HUDEP-2 (cell line): ENCODE measurements around the gene LILRB3.
"Not testable (repeated sequence)": the region's sequence is repeated elsewhere in the genome, so short reads cannot be mapped to it uniquely, and the experiment has no call there.

ENCODE experiments used
- DNase-seq, 76 experiments: peaks; one replicate each; lab custom pipeline; 2025; ENCODE audit not compliant: unreplicated experiment in 76 of 76; lab: John Stamatoyannopoulos, UW

Gene LILRB3

DNA sequence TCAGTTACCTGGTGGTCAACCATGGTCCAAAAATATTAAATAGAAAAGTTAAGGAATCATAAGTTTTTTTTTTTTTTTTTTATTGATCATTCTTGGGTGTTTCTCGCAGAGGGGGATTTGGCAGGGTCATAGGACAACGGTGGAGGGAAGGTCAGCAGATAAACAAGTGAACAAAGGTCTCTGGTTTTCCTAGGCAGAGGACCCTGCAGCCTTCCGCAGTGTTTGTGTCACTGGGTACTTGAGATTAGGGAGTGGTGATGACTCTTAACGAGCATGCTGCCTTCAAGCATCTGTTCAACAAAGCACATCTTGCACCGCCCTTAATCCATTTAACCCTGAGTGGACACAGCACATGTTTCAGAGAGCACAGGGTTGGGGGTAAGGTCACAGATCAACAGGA lies 8.6 kb downstream of the LILRB3 start:
- DNase-seq, result peak in 11 of 76 experiments; percentile 3 to 43 (median 20)

- DNase-seq, result no peak
Measured at GRCh38 chr19:54211235-54211634, 11.6 kb downstream of the LILRB3 start.

DNA sequence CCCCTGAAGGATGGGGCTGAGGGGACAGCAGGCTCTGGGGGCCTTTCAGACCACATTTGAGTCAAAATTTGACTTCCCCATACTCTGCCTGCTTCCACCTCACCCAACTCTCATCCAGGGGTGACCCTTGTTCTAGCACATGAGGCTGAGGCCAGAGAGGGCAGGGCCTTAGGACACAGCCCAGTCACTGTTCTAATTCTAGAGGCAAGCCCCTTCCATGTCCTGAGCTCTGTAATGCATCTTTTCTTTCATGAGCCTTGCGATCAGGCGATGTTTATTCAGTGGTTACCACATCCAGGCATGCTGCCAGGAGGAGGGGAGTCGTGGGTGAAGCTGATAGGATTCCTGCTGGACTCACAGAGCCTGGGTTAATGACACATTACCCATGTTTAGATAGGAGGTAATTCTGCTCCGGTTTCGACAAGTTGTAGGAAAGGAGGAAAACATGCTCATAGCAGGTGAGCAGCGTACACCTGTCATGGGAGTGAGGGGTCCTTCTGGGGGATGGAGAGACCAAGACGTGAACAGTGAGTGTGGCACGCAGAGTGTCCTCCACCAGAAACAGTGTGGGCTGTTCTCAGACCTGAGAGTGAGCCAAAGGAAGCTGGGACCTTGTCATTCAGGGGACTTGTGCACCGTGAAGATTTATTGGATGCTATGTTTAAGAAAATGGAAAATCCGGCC lies 12.9 kb downstream of the LILRB3 start:
- peak in 75 of 76 experiments; percentile 61 to 99 (median 95) for DNase-seq

- peak in 10 of 76 experiments; percentile 36 to 77 (median 55) for DNase-seq
Measured at GRCh38 chr19:54209058-54209810, 13.6 kb downstream of the LILRB3 start.

GRCh38 chr19:54208784-54209057 lies 14.1 kb downstream of the LILRB3 start:
- peak in 7 of 76 experiments; percentile 43 to 64 (median 55) for DNase-seq

- peak in 73 of 76 experiments; percentile 56 to 96 (median 82) for DNase-seq
Measured at GRCh38 chr19:54207983-54208783, 14.6 kb downstream of the LILRB3 start.

GRCh38 chr19:54207676-54207982 lies 15.2 kb downstream of the LILRB3 start:
- DNase-seq, result no peak

DNA sequence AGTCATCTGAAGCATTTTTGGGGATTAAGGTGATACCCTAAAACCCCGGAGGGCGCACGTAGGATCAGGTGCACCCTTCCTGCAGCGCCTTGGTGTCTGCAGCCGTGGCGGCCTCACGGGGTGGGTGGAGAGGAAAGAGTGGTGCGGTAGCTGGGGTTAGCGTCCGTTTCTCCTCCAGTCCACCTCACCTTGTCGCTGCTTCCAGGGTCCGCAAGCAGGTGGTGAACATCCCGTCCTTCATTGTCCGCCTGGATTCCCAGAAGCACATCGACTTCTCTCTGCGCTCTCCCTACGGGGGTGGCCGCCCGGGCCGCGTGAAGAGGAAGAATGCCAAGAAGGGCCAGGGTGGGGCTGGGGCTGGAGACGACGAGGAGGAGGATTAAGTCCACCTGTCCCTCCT lies 15.6 kb downstream of the LILRB3 start:
- not testable (repeated sequence) for DNase-seq

DNA sequence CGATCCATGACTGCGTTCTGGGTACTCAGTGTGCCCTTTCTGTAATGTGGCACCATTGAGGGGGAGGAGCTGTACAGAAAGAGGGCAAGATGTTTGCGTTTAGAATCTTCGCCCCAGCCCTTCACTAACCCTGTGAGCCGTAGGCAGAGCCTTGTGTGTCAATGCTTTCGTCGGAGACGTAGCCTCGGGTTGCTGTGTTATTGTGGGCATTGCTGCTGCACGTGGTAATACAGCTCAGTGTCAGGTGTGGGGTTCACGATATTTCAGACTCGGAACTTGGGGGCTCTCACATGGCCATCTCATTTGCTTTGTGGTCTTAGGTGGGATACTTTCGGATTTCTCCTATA lies 16.0 kb downstream of the LILRB3 start:
- no peak for DNase-seq

DNA sequence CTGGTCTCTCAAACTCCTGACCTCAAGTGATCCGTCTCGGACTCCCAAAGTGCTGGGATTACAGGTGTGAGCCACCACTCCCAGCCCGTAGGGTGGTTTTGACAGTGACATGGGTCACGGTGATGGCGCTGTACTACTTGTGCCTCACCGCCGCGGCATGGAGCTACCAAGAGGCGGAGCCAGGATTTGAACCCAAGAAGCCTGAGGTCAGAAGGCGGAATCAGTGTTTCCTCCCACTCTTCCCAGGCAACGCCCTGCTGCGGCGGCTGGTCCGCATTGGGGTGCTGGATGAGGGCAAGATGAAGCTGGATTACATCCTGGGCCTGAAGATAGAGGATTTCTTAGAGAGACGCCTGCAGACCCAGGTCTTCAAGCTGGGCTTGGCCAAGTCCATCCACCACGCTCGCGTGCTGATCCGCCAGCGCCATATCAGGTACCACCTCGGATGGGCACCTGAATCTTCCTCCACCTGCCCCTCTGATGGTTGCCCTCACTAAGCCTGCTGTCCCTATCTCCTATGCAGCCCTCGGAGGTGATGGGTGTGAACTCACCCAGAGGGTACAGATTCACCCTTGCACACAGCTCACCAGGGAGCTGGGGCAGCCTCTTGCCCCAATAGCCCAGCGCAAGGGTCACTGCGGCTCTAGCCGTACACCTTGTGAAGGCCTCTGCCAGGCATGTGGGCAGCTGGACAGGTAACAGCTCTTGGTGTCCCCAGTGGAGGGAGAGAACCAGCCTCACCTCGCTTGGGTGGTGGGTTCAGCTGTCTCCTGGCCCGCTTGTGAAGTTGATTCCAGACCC lies 16.6 kb downstream of the LILRB3 start:
- no peak for DNase-seq

- DNase-seq, result no peak
Measured at GRCh38 chr19:54204767-54205468, 17.9 kb downstream of the LILRB3 start.

DNA sequence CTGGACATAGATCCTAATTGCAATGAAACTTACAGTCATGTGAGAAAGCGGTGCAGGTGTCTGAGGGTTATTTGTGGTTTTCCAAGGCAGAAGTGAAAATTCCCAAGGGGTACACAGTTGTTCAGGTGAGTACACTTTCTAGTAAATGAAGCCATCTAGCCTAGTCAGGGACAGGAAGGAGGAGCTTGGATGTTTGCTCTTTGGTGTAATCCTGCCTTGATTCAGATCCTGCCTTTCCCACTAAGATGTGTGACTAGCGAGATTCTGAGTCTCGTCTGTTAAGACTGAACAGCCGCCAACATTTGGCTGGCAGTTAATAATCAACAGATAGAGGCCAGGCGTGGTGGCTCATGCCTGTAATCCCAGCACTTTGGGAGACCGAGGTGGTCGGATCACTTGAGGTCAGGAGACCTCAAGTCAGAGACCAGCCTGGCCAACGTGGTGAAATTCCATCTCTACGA lies 19.6 kb downstream of the LILRB3 start:
- no peak for DNase-seq

DNA sequence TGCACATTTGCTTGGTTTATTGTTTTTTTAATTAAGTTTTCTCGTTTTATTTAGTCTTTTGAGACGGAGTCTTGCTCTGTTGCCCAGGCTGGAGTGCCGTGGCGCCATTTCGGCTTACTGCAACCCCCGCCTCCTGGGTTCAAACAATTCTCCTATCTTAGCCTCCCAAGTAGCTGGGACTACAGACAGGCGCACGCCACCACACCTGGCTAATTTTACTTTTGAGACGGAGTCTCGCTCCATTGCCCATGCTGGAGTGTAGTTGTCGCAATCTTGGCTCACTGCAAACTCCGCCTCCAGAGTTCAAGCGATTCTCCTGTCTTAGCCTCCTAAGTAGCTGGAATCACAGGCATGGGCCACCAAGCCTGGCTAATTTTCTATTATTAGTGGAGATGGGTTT lies 20.8 kb downstream of the LILRB3 start:
- DNase-seq, result no peak

GRCh38 chr19:54201172-54201701 lies 21.6 kb downstream of the LILRB3 start:
- no peak for DNase-seq

- DNase-seq, result no peak
Measured at GRCh38 chr19:54199401-54199800, 23.4 kb downstream of the LILRB3 start.

GRCh38 chr19:54197121-54197520 lies 25.7 kb downstream of the LILRB3 start:
- no peak for DNase-seq

DNA sequence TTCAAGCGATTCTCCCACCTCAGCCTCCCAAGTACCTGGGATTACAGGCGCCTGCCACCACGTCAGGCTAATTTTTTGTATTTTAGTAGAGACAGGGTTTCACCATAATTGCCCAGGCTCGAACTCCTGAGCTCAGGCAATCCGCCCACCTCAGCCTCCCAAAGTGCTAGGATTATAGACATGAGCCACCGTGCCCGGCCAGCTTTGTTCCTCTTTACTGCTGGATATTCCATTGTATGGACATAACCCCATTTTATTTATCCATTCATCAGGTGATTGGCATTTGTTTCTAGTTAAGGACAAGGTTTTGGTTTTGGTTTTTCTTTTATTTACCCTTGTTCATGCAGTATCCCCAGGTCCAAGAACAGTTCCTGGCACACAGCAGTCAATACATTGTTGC lies 26.3 kb downstream of the LILRB3 start:
- DNase-seq, result no peak

GRCh38 chr19:54194463-54194862 lies 28.3 kb downstream of the LILRB3 start:
- not testable (repeated sequence) for DNase-seq

- DNase-seq, result no peak
Measured at GRCh38 chr19:54193011-54193410, 29.8 kb downstream of the LILRB3 start.

DNA sequence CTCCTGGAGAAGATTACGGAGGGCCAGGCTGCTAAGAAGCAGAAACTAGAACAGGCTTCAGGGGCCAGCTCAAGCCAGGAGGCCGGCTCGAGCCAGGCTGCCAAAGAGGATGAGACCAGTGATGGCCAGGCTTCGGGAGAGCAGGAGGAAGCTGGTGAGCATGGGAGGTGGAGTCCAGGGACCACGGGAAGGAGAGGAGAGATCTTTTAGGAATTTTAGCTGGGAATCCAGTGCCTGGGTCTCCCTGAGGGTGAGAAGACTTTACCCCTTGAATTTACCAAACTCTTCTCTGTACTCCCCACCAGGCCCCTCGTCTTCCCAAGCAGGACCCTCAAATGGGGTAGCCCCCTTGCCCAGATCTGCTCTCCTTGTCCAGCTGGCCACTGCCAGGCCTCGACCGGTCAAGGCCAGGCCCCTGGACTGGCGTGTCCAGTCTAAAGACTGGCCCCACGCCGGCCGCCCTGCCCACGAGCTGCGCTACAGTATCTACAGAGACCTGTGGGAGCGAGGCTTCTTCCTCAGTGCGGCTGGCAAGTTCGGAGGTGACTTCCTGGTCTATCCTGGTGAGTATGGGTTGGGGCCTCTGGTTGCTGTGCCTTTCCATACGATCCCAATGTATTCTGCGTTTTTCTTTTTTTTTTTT lies 30.9 kb downstream of the LILRB3 start:
- DNase-seq, result no peak
